BLaER1 treated with 17β-estradiol and CSF1 and Interleukin-3, amounts not matched to agents 10 nM and 100 nM (cell line): ENCODE measurements around the gene DZIP3.
"Not testable (repeated sequence)": the region's sequence is repeated elsewhere in the genome, so short reads cannot be mapped to it uniquely, and the experiment has no call there.

Source experiments
- H3K27ac ChIP-seq, 11 experiments: shearing (Covaris generic); formaldehyde crosslinking; 2 replicates each; pipeline ENCODE4 v1.8.1; 2022
- H3K27me3 ChIP-seq, 11 experiments: shearing (Covaris generic); formaldehyde crosslinking; 2 replicates each; pipeline ENCODE4 v1.8.1; 2022
- H3K36me3 ChIP-seq, 11 experiments: shearing (Covaris generic); formaldehyde crosslinking; 2 replicates each; pipeline ENCODE4 v1.8.1; 2022
- H3K4me1 ChIP-seq, 10 experiments: shearing (Covaris generic); formaldehyde crosslinking; 2 replicates each; pipeline ENCODE4 v1.8.1; 2022
- H3K4me2 ChIP-seq, 11 experiments: shearing (Covaris generic); formaldehyde crosslinking; 2 replicates each; pipeline ENCODE4 v1.8.1; 2022
- H3K4me3 ChIP-seq, 10 experiments: shearing (Covaris generic); formaldehyde crosslinking; 2 replicates each; pipeline ENCODE4 v1.8.1; 2022
- H3K9ac ChIP-seq, 11 experiments: shearing (Covaris generic); formaldehyde crosslinking; 2 replicates each; pipeline ENCODE4 v1.8.1; 2022
- H3K9me3 ChIP-seq, 11 experiments: shearing (Covaris generic); formaldehyde crosslinking; replicated peaks in 1 of 11; 2 replicates each; pipeline ENCODE4 v1.8.1; 2022
- H4K20me1 ChIP-seq, 11 experiments: shearing (Covaris generic); formaldehyde crosslinking; 2 replicates each; pipeline ENCODE4 v1.8.1; 2022
- Cebpa-rat ChIP-seq, 11 experiments: shearing (Covaris generic); IDR thresholded peaks; 2 replicates each; pipeline ENCODE4 v1.8.1; 2022

DZIP3 gene

GRCh38 chr3:108661699-108662098 is 72.2 kb downstream of the DZIP3 start:
- no peaks in the 10 kb centered on the region for H3K27me3 ChIP-seq
- no peaks in the 10 kb centered on the region for H4K20me1 ChIP-seq
- H3K27ac ChIP-seq, result no peak overlapping the region
- no peaks in the 10 kb centered on the region; a peak in 1 of 22 replicates for H3K36me3 ChIP-seq
- no peaks in the 10 kb centered on the region for H3K9me3 ChIP-seq
- H3K4me3 ChIP-seq, result no peak overlapping the region
- no peak overlapping the region for H3K4me2 ChIP-seq
- no peak overlapping the region for H3K9ac ChIP-seq
- TF ChIP-seq Cebpa-rat (IDR thresholded peaks at IDR 0.05), result no peak
- H3K4me1 ChIP-seq, result no peaks in the 10 kb centered on the region; a peak in 1 of 20 replicates

- H3K4me1 ChIP-seq, result no peaks in the 10 kb centered on the region
- H3K4me2 ChIP-seq, result no peak overlapping the region
- no peak overlapping the region for H3K27ac ChIP-seq
Measured at GRCh38 chr3:108662142-108662738, 72.7 kb downstream of the DZIP3 start.

GRCh38 chr3:108664266-108664665 is 74.7 kb downstream of the DZIP3 start:
- no peaks in the 10 kb centered on the region for H4K20me1 ChIP-seq
- no peak overlapping the region for H3K27ac ChIP-seq
- H3K4me2 ChIP-seq, result no peak overlapping the region
- no peaks in the 10 kb centered on the region for H3K4me1 ChIP-seq
- no peak overlapping the region for H3K4me3 ChIP-seq
- no peak for TF ChIP-seq Cebpa-rat (IDR thresholded peaks at IDR 0.05)
- no peak overlapping the region for H3K9ac ChIP-seq
- H3K36me3 ChIP-seq, result no peaks in the 10 kb centered on the region; a peak in 1 of 22 replicates
- H3K9me3 ChIP-seq, result no peaks in the 10 kb centered on the region
- no peaks in the 10 kb centered on the region for H3K27me3 ChIP-seq

More at GRCh38 chr3:108662142-108662738, 72.7 kb downstream of the DZIP3 start:
- Histone ChIP-seq H4K20me1 (no peaks in the 10 kb centered on the region), H3K9ac (no peak overlapping the region), H3K27me3 (no peaks in the 10 kb centered on the region), H3K4me3 (no peak overlapping the region), H3K9me3 (no peaks in the 10 kb centered on the region), H3K36me3 (no peaks in the 10 kb centered on the region; a peak in 1 of 22 replicates)
- TF ChIP-seq Cebpa-rat (IDR thresholded peaks at IDR 0.05), result no peak

- no peak overlapping the region for H3K4me3 ChIP-seq
- no peak overlapping the region for H3K4me2 ChIP-seq
- no peak overlapping the region for H3K9ac ChIP-seq
- no peak for TF ChIP-seq Cebpa-rat (IDR thresholded peaks at IDR 0.05)
- H3K36me3 ChIP-seq, result no peaks in the 10 kb centered on the region; a peak in 1 of 22 replicates
- no peaks in the 10 kb centered on the region for H4K20me1 ChIP-seq
- H3K9me3 ChIP-seq, result no peaks in the 10 kb centered on the region
- no peak overlapping the region for H3K27ac ChIP-seq
- no peaks in the 10 kb centered on the region for H3K27me3 ChIP-seq
- H3K4me1 ChIP-seq, result no peaks in the 10 kb centered on the region
Measured at GRCh38 chr3:108667312-108667711, 77.8 kb downstream of the DZIP3 start.

- no peaks in the 10 kb centered on the region for H4K20me1 ChIP-seq
- no peak for TF ChIP-seq Cebpa-rat (IDR thresholded peaks at IDR 0.05)
- H3K4me3 ChIP-seq, result no peak overlapping the region
- H3K27me3 ChIP-seq, result no peaks in the 10 kb centered on the region
- H3K4me2 ChIP-seq, result no peak overlapping the region
- H3K4me1 ChIP-seq, result no peaks in the 10 kb centered on the region
- no peaks in the 10 kb centered on the region; a peak in 1 of 22 replicates for H3K36me3 ChIP-seq
- H3K9me3 ChIP-seq, result no peaks in the 10 kb centered on the region
- no peak overlapping the region for H3K27ac ChIP-seq
- no peak overlapping the region for H3K9ac ChIP-seq
Measured at GRCh38 chr3:108669208-108669607, 79.7 kb downstream of the DZIP3 start.

GRCh38 chr3:108672701-108673100 is 83.2 kb downstream of the DZIP3 start:
- H3K9me3 ChIP-seq, result no peaks in the 10 kb centered on the region
- no peak overlapping the region for H3K9ac ChIP-seq
- H3K4me3 ChIP-seq, result no peak overlapping the region
- H3K27me3 ChIP-seq, result no peaks in the 10 kb centered on the region
- H3K4me1 ChIP-seq, result no peaks in the 10 kb centered on the region
- peaks cover 0 to 4% (median under 1%) of the 10 kb centered on the region in 11 experiments; a peak in 1 of 22 replicates for H3K36me3 ChIP-seq
- H3K4me2 ChIP-seq, result no peak overlapping the region
- no peaks in the 10 kb centered on the region for H4K20me1 ChIP-seq
- H3K27ac ChIP-seq, result no peak overlapping the region
- no peak for TF ChIP-seq Cebpa-rat (IDR thresholded peaks at IDR 0.05)

GRCh38 chr3:108673988-108674661 is 84.6 kb downstream of the DZIP3 start:
- no peak overlapping the region for H3K4me2 ChIP-seq
- H3K9me3 ChIP-seq, result no peaks in the 10 kb centered on the region
- no peak overlapping the region for H3K27ac ChIP-seq
- peaks cover 0 to 7% (median 3%) of the 10 kb centered on the region in 11 experiments; a peak in 1 of 22 replicates for H3K36me3 ChIP-seq
- H4K20me1 ChIP-seq, result no peaks in the 10 kb centered on the region
- no peak overlapping the region for H3K9ac ChIP-seq
- H3K27me3 ChIP-seq, result no peaks in the 10 kb centered on the region
- H3K4me1 ChIP-seq, result no peaks in the 10 kb centered on the region
- no peak for TF ChIP-seq Cebpa-rat (IDR thresholded peaks at IDR 0.05)
- no peak overlapping the region for H3K4me3 ChIP-seq

- H4K20me1 ChIP-seq, result no peaks in the 10 kb centered on the region
- no peak overlapping the region for H3K4me2 ChIP-seq
- no peak overlapping the region for H3K9ac ChIP-seq
- peaks cover 0 to 7% (median 3%) of the 10 kb centered on the region in 11 experiments; a peak in 1 of 22 replicates for H3K36me3 ChIP-seq
- TF ChIP-seq Cebpa-rat (IDR thresholded peaks at IDR 0.05), result no peak
- no peak overlapping the region for H3K27ac ChIP-seq
- no peak overlapping the region for H3K4me3 ChIP-seq
- no peaks in the 10 kb centered on the region for H3K4me1 ChIP-seq
- H3K27me3 ChIP-seq, result no peaks in the 10 kb centered on the region
- no peaks in the 10 kb centered on the region for H3K9me3 ChIP-seq
Measured at GRCh38 chr3:108677811-108678210, 88.3 kb downstream of the DZIP3 start.

GRCh38 chr3:108692286-108692685 is 102.8 kb downstream of the DZIP3 start:
- H3K9ac ChIP-seq, H3K4me2 ChIP-seq, H3K4me1 ChIP-seq, H4K20me1 ChIP-seq, H3K9me3 ChIP-seq, H3K27me3 ChIP-seq, H3K4me3 ChIP-seq, H3K27ac ChIP-seq: not testable (repeated sequence)
- peaks cover 0 to 26% (median 18%) of the 10 kb centered on the region in 11 experiments; a peak in 14 of 22 replicates for H3K36me3 ChIP-seq

- no peaks in the 10 kb centered on the region for H3K27me3 ChIP-seq
- H3K9me3 ChIP-seq, result peaks cover 0 to 8% (median 6%) of the 10 kb centered on the region in 11 experiments; a peak in 9 of 22 replicates
- H3K4me2 ChIP-seq, result no peak overlapping the region
- peaks cover 0 to 5% (median 0%) of the 10 kb centered on the region in 11 experiments; a peak in 1 of 22 replicates for H3K36me3 ChIP-seq
- no peak overlapping the region for H3K27ac ChIP-seq
- no peaks in the 10 kb centered on the region for H4K20me1 ChIP-seq
- no peak overlapping the region for H3K4me3 ChIP-seq
- no peaks in the 10 kb centered on the region for H3K4me1 ChIP-seq
- TF ChIP-seq Cebpa-rat (IDR thresholded peaks at IDR 0.05), result no peak
- H3K9ac ChIP-seq, result no peak overlapping the region
Measured at GRCh38 chr3:108698461-108698860, 108.9 kb downstream of the DZIP3 start.
